Kidney glomerular epithelial cell (primary cell): ENCODE measurements around the gene ARHGEF28.
A peak's percentile ranks its signal among the peaks of the same experiment; 100 is the strongest.

ENCODE experiments used
- DNase-seq: peaks from one replicate; lab custom pipeline; 2025; lab: John Stamatoyannopoulos, UW

ARHGEF28 gene

GRCh38 chr5:73900566-73900965 lies 274.6 kb downstream of the ARHGEF28 start:
- DNase-seq, result no peak

- DNase-seq, result no peak
Measured at GRCh38 chr5:73901043-73901442, 275.0 kb downstream of the ARHGEF28 start.

GRCh38 chr5:73901455-73901854 lies 275.5 kb downstream of the ARHGEF28 start:
- peak; percentile 12 for DNase-seq

- DNase-seq, result peak; percentile 27
Measured at GRCh38 chr5:73902327-73903051, 276.5 kb downstream of the ARHGEF28 start.

GRCh38 chr5:73903169-73903568 lies 277.2 kb downstream of the ARHGEF28 start:
- no peak for DNase-seq

- no peak for DNase-seq
Measured at GRCh38 chr5:73906277-73906676, 280.3 kb downstream of the ARHGEF28 start.

GRCh38 chr5:73907164-73907563 lies 281.2 kb downstream of the ARHGEF28 start:
- DNase-seq, result no peak

GRCh38 chr5:73908395-73908794 lies 282.4 kb downstream of the ARHGEF28 start:
- no peak for DNase-seq

- DNase-seq, result peak; percentile 16
Measured at GRCh38 chr5:73908846-73909245, 282.9 kb downstream of the ARHGEF28 start.

- no peak for DNase-seq
Measured at GRCh38 chr5:73909474-73909873, 283.5 kb downstream of the ARHGEF28 start.

GRCh38 chr5:73911761-73912393 lies 285.9 kb downstream of the ARHGEF28 start:
- no peak for DNase-seq

- DNase-seq, result no peak
Measured at GRCh38 chr5:73912821-73913271, 286.9 kb downstream of the ARHGEF28 start.

GRCh38 chr5:73913971-73914370 lies 288.0 kb downstream of the ARHGEF28 start:
- no peak for DNase-seq

GRCh38 chr5:73915345-73915744 lies 289.3 kb downstream of the ARHGEF28 start:
- no peak for DNase-seq

- DNase-seq, result no peak
Measured at GRCh38 chr5:73917433-73917832, 291.4 kb downstream of the ARHGEF28 start.

GRCh38 chr5:73917891-73918290 lies 291.9 kb downstream of the ARHGEF28 start:
- DNase-seq, result no peak

- DNase-seq, result no peak
Measured at GRCh38 chr5:73918791-73919221, 292.8 kb downstream of the ARHGEF28 start.

GRCh38 chr5:73921741-73922140 lies 295.7 kb downstream of the ARHGEF28 start:
- DNase-seq, result no peak

- DNase-seq, result no peak
Measured at GRCh38 chr5:73922224-73922623, 296.2 kb downstream of the ARHGEF28 start.

GRCh38 chr5:73922875-73923557 lies 297.0 kb downstream of the ARHGEF28 start:
- no peak for DNase-seq

- peak; percentile 33 for DNase-seq
Measured at GRCh38 chr5:73928476-73929070, 302.6 kb downstream of the ARHGEF28 start.

GRCh38 chr5:73935719-73936118 lies 309.7 kb downstream of the ARHGEF28 start:
- no peak for DNase-seq
